Central memory CD8-positive, alpha-beta T cell (primary cell): ENCODE data around the gene MRNIP.
A peak's percentile ranks its signal among the peaks of the same experiment; 100 is the strongest.

ENCODE experiments used
- ATAC-seq: fragments of 150-1000 bp; cut with Tn5 transposase; replicated peaks from 2 replicates; pipeline ENCODE4 v1.10.0; 2022; ENCODE audit warnings: mild to moderate bottlenecking, moderate FRiP score, moderate number of reproducible peaks; ENCODE audit not compliant: poor library complexity, severe bottlenecking; ENCODE audit errors: extremely low read depth
- DNase-seq, 2 donors: peaks; one replicate each; pipeline ENCODE4 v3.0.0; 2021; ENCODE audit warnings: low spot score in 2 of 2
- H3K27ac Mint-ChIP-seq: one replicate; pipeline ENCODE4 v1.8.0; 2022; ENCODE audit warnings: low read depth, mild to moderate bottlenecking, moderate library complexity, mixed read lengths
- H3K27me3 Mint-ChIP-seq: one replicate; pipeline ENCODE4 v1.8.0; 2022; ENCODE audit warnings: mixed read lengths
- H3K36me3 Mint-ChIP-seq: one replicate; pipeline ENCODE4 v1.8.0; 2022; ENCODE audit warnings: mild to moderate bottlenecking, moderate library complexity, mixed read lengths; ENCODE audit not compliant: insufficient read depth
- H3K4me1 Mint-ChIP-seq: one replicate; pipeline ENCODE4 v1.8.0; 2022; ENCODE audit warnings: mixed read lengths
- H3K4me3 Mint-ChIP-seq: one replicate; pipeline ENCODE4 v1.8.0; 2022; ENCODE audit warnings: mild to moderate bottlenecking, moderate library complexity, mixed read lengths
- H3K9me3 Mint-ChIP-seq: one replicate; pipeline ENCODE4 v1.8.0; 2022; ENCODE audit warnings: mixed read lengths

Gene MRNIP

DNA sequence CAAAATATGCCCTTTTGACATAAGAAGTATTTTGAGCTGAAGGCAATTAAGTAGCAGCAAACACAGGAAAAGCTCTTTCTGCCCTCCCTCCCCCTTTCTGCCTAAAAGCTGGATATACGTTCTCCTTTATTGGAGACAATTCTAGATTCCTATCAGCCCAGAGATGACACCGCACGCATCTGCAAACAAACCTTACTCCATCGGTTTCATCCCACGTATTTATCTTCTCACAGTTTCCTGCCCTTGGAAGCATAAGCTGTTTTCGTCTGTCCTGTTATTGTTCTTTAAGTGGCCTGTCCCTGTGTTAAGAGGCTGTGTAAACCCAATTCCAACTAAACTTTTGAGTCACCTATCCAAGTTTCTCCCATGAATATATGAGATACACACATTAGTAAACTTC is 37.2 kb upstream of the MRNIP start:
- no peak for ATAC-seq

DNA sequence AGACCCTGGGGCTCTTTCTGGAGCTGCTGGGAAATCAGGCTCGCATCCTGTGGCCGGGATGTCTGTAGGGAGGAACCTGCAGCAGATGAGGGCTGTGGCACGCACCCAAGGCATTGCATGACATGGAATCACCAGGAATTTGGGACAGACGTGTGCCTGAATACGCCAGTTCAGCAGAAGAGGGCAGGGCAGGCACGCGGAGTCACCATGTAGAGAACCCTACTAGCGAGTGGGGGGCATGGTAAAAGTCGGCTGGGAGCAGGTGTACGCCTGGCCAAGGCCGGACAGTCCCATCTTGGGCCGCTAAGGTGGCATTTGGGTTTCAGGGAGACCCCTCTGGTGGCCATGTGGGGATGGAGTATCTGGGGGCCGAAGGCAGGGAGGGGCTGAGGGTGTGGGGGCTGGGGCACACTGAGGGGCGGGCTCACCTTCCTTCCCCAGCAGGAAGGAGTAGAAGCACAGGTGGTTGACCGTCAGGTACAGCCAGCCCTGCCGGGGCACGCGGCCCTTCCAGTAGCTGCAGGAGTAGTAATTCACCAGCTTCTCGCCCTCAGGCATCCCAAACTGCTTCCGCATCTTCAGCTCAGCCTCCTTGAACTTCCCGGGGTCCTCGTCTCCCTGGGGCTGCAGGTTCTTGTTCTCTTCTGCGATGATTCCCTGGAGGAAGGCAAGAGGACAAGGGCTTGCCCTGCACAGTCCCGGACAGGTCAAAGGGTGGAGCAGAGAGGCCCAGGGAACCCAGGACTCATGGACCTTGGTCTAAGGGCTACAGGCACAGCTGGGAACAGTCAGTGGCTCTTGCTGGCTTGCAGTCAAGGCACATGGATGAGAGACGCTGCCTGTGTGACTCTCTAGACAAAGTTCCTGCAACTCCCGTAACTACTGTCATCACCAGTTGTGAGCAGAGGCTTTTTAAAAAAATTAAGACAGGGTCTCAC is 35.6 kb upstream of the MRNIP start:
- peaks cover 24% of the 10 kb centered on the region for H3K36me3 Mint-ChIP-seq
- H3K4me3 Mint-ChIP-seq: no peak overlapping the region
- ATAC-seq (no peak), DNase-seq (no peak)
- H3K9me3 Mint-ChIP-seq: no peaks in the 10 kb centered on the region
- H3K27ac Mint-ChIP-seq: no peak overlapping the region
- H3K4me1 Mint-ChIP-seq: no peaks in the 10 kb centered on the region
- H3K27me3 Mint-ChIP-seq: no peaks in the 10 kb centered on the region

More for the DNA sequence above, 37.2 kb upstream of the MRNIP start:
- Mint-ChIP-seq H3K4me1 (no peaks in the 10 kb centered on the region), H3K36me3 (peaks cover 19% of the 10 kb centered on the region), H3K4me3 (no peak overlapping the region), H3K27ac (no peak overlapping the region), H3K9me3 (no peaks in the 10 kb centered on the region), H3K27me3 (no peaks in the 10 kb centered on the region)
- no peak for DNase-seq

DNA sequence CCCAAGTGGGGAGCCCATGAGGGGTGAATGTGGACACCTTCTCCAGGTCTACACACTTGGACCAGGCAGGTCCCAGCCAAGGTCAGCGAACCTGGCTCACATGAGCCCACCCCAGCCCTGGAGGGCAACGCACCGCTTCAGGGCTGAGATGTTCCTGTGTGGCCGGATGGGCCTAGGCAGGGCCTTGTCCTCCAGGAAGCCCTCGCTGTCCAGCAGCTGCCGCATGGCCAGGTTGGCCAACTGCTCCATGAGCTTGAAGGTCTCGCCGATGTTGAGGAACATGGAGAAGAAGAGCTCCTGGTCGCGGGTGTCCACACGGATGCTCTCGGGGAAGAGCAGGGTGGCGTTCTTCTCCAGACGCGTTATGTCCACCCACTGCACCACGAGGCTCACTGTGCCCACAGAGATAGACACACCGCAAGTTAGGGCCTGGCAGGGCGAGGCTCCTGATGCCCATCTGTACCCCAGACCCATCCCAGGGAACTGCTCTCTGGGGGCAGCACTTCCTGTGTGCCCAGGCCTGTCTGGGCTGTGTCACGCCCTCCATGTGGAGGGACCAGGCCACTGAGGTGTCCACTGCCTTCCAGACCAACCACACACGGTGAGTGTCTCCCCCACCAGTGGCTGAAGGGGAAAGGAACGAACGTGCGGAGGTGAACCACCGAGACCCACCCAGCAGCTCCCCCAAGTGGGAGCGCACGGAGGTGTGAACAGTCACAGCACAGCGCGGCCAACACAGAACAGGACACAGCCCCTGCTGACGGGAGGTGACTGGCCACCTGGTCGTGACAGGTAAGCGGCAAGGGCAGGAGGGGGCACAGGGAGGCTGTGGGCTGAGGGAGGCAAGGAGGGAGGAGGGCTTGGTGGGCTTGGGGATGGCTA is 34.7 kb upstream of the MRNIP start:
- H3K27me3 Mint-ChIP-seq: no peaks in the 10 kb centered on the region

GRCh38 chr5:179892255-179892654 is 33.6 kb upstream of the MRNIP start:
- H3K4me3 Mint-ChIP-seq: no peak overlapping the region
- H3K27me3 Mint-ChIP-seq: no peaks in the 10 kb centered on the region
- ATAC-seq: no peak
- peaks cover 25% of the 10 kb centered on the region for H3K36me3 Mint-ChIP-seq
- DNase-seq: no peak
- no peak overlapping the region for H3K27ac Mint-ChIP-seq
- no peaks in the 10 kb centered on the region for H3K4me1 Mint-ChIP-seq
- H3K9me3 Mint-ChIP-seq: no peaks in the 10 kb centered on the region

More for the DNA sequence above, 34.7 kb upstream of the MRNIP start:
- H3K4me1 Mint-ChIP-seq: no peaks in the 10 kb centered on the region
- H3K9me3 Mint-ChIP-seq: no peaks in the 10 kb centered on the region
- ATAC-seq: no peak
- H3K36me3 Mint-ChIP-seq: peaks cover 24% of the 10 kb centered on the region
- DNase-seq: no peak
- no peak overlapping the region for H3K27ac Mint-ChIP-seq
- H3K4me3 Mint-ChIP-seq: no peak overlapping the region

DNA sequence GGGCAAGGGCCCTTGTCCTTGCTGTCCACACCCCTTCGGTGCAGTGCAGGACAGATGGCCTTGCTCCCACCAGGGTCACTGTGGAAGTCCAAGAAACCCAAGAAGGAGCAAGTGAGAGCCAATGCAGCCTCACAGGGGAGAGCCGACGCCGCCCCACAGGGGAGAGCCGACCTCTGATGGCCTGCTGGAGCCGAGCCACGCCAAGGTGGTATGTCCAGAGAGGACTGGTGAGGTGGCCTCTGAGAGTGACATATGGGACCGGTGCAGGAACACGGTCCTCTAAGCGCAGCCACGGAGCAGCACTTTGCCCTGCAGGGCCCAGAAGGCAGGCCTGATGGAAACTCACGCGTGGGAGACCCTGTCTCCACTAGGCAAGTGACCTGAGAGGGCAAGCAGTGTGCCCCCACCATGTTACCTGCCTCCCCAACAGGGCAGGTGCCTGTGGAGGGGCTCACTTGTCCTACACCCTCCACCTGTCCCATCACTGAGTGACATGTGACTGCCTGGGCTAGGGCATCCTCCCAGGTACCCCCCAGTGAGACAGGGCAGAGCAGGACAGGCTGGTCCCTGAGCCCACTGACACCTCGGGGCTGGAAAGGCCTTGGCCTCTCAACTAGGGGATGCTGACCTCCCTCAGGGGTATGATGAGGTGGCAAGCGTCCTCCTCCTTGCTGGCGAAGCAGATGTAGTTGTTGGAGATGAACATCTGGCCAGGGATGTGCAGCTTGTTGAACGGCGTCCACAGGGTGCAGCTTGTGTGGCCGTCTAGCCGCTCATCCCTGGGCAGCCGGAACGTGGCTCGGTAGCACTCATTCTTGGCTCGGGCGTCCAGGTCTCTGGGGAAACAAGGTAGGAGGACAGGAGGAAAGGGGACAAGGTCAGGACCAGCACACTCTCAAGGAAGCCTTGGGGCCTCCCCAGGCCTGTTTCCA is 32.4 kb upstream of the MRNIP start:
- no peak for ATAC-seq
- Mint-ChIP-seq H3K36me3 (peaks cover 25% of the 10 kb centered on the region), H3K9me3 (no peaks in the 10 kb centered on the region), H3K4me1 (no peaks in the 10 kb centered on the region), H3K27me3 (no peaks in the 10 kb centered on the region), H3K27ac (no peak overlapping the region), H3K4me3 (no peak overlapping the region)
- no peak for DNase-seq

- peak overlapping the region; percentile 25 for H3K27ac Mint-ChIP-seq
These were observed 31.3 kb upstream of the MRNIP start for GRCh38 chr5:179889885-179890284.

DNA sequence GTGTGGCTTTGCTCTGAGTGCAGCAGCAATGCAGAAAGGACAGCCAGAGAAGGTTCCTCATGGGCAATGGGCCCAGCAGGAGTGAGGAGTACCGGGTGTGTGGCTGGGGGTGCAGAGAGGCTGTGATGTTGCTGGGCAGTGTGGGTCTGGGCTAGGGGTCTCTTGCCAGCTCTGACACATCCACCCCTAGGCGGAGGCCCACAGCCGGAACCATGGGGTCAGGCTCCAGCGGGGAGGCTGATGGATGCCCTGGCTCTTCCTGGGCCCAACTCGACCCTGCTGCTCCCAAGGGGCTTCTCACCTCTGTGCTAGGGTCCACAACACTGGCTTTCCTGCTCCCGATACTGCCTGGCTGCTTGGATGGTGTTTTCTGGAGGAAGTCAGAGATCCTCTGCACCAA is 29.2 kb upstream of the MRNIP start:
- Mint-ChIP-seq H3K27ac (no peak overlapping the region), H3K36me3 (peaks cover 24% of the 10 kb centered on the region), H3K27me3 (no peaks in the 10 kb centered on the region), H3K4me1 (no peaks in the 10 kb centered on the region), H3K4me3 (no peak overlapping the region), H3K9me3 (no peaks in the 10 kb centered on the region)
- ATAC-seq (no peak), DNase-seq (no peak)

More at GRCh38 chr5:179889885-179890284, 31.3 kb upstream of the MRNIP start:
- ATAC-seq (no peak), DNase-seq (no peak)
- no peaks in the 10 kb centered on the region for H3K27me3 Mint-ChIP-seq
- no peaks in the 10 kb centered on the region for H3K9me3 Mint-ChIP-seq
- H3K4me3 Mint-ChIP-seq: no peak overlapping the region
- peaks cover 24% of the 10 kb centered on the region for H3K36me3 Mint-ChIP-seq
- no peaks in the 10 kb centered on the region for H3K4me1 Mint-ChIP-seq

DNA sequence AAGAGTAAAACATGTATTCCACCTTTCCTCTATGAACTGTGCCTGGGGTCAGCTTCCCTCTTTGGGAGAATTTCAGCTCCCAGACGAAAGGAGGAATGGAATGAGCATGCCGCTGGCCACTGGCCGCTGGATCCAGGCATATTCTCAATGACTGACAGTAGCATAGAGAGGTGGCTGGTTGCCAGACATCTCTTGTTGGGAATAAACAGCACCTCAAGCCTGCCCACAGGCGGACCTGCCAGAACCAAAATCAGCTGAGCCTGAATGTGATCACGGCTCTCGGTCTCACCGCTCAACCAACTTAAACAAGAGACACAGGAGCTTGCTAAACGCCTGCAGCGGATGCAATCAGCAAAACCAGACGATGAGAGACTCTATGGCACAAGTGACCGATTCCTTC is 28.5 kb upstream of the MRNIP start:
- no peak for DNase-seq
- no peak for ATAC-seq
- Mint-ChIP-seq H3K27ac (no peak overlapping the region), H3K4me1 (no peaks in the 10 kb centered on the region), H3K36me3 (peaks cover 24% of the 10 kb centered on the region), H3K9me3 (no peaks in the 10 kb centered on the region), H3K27me3 (no peaks in the 10 kb centered on the region), H3K4me3 (no peak overlapping the region)

GRCh38 chr5:179886190-179886911 is 27.7 kb upstream of the MRNIP start:
- ATAC-seq (no peak), DNase-seq (no peak)
- Mint-ChIP-seq H3K27ac (no peak overlapping the region), H3K4me3 (no peak overlapping the region), H3K27me3 (no peaks in the 10 kb centered on the region), H3K4me1 (no peaks in the 10 kb centered on the region), H3K9me3 (no peaks in the 10 kb centered on the region), H3K36me3 (peaks cover 24% of the 10 kb centered on the region)

- no peak overlapping the region for H3K27ac Mint-ChIP-seq
- ATAC-seq (no peak), DNase-seq (no peak)
- no peak overlapping the region for H3K4me3 Mint-ChIP-seq
- H3K36me3 Mint-ChIP-seq: peaks cover 24% of the 10 kb centered on the region
- no peaks in the 10 kb centered on the region for H3K4me1 Mint-ChIP-seq
- H3K27me3 Mint-ChIP-seq: no peaks in the 10 kb centered on the region
- no peaks in the 10 kb centered on the region for H3K9me3 Mint-ChIP-seq
These were observed 27.0 kb upstream of the MRNIP start for GRCh38 chr5:179885491-179886090.

- ATAC-seq (no peak), DNase-seq (no peak)
- H3K4me3 Mint-ChIP-seq: no peak overlapping the region
- H3K9me3 Mint-ChIP-seq: no peaks in the 10 kb centered on the region
- no peaks in the 10 kb centered on the region for H3K4me1 Mint-ChIP-seq
- H3K27ac Mint-ChIP-seq: no peak overlapping the region
- no peaks in the 10 kb centered on the region for H3K27me3 Mint-ChIP-seq
- peaks cover 9% of the 10 kb centered on the region for H3K36me3 Mint-ChIP-seq
These were observed 24.5 kb upstream of the MRNIP start for GRCh38 chr5:179883163-179883562.
